Measurements from ENCODE around the gene NUCKS1.
A peak's percentile ranks its signal among the peaks of the same experiment; 100 is the strongest.

Gene NUCKS1

DNA sequence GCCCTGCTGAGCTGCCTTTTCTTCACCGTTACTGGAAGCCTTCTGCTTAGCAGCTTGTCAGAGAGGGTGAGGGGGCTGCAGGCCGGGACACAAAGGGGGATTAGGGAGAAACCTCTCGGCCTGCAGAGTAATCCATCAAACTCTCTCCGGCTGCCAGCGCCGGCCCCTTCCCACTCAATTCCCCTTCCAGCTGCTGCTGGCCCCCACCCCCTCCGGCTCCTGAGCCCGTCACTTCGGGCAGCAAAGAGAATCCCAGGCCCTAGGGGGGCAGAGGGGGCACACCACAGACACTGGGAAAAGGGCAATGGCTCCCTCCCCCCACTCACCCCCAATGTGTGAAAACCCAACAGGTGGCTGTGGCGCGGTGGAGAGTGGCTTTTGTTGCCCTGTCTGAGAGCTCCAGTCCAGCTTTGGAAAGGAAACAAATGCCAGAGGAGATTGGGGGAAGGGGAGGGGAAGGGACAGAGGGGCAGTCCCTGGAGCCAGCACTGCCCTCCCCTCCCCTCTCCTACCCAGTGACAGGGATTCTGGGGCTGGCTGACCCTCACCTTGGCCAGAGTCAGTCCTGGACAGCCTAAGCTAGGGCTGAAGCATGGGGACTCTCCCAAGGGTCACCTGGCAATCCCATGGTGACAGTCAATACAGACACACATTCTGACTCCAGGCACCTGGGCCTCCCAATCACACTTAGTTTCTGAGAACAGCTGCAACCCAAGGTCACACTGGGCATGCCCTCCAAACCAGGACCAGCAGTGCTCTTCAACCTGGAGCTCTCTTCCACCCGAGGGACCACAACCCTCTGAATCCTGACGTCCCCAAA is 79.2 kb downstream of the NUCKS1 start:
- Histone ChIP-seq H3K9me3 (ENCODE audit: insufficient read depth, low read depth, low read length) (no peaks in the 10 kb centered on the region), H3K9ac (ENCODE audit: low read depth, low read length) (peak overlapping the region; percentile 60; the same call in 1 of the 2 replicates), H3K27ac (ENCODE audit: low read length) (peak overlapping the region; percentile 24), H3K4me1 (ENCODE audit: insufficient read depth, low read length) (peaks cover 43% of the 10 kb centered on the region), H3K36me3 (ENCODE audit: insufficient read depth, low read depth, low read length) (no peaks in the 10 kb centered on the region), H3K27me3 (ENCODE audit: insufficient read depth, low read length) (no peaks in the 10 kb centered on the region), H3K4me3 (ENCODE audit: low read length) (peak overlapping the region; percentile 56; the same call in 1 of the 2 replicates)

DNA sequence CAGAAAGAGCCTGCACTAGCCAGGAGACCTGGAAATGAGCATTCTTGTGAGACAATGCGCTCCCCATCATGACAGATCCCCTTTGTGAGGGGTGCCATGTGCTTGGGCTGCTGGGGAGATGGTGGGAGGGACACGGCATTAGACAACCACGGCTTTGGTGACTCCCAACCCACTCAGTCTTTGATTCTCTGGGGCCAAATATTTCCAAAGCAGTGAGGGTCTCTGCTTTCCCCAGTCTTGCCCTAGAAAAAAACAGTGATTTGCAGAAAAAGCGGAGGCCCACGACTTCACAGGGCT is 79.9 kb downstream of the NUCKS1 start:
- H3K9ac ChIP-seq (ENCODE audit: low read depth, low read length), result peak overlapping the region; percentile 60; the same call in 1 of the 2 replicates
- H3K9me3 ChIP-seq (ENCODE audit: insufficient read depth, low read depth, low read length), result no peaks in the 10 kb centered on the region
- H3K27me3 ChIP-seq (ENCODE audit: insufficient read depth, low read length), result no peaks in the 10 kb centered on the region
- H3K4me3 ChIP-seq (ENCODE audit: low read length), result peak overlapping the region; percentile 56; the same call in 1 of the 2 replicates
- no peaks in the 10 kb centered on the region for H3K36me3 ChIP-seq (ENCODE audit: insufficient read depth, low read depth, low read length)
- H3K4me1 ChIP-seq (ENCODE audit: insufficient read depth, low read length), result peaks cover 49% of the 10 kb centered on the region
- peak overlapping the region; percentile 24 for H3K27ac ChIP-seq (ENCODE audit: low read length)

DNA sequence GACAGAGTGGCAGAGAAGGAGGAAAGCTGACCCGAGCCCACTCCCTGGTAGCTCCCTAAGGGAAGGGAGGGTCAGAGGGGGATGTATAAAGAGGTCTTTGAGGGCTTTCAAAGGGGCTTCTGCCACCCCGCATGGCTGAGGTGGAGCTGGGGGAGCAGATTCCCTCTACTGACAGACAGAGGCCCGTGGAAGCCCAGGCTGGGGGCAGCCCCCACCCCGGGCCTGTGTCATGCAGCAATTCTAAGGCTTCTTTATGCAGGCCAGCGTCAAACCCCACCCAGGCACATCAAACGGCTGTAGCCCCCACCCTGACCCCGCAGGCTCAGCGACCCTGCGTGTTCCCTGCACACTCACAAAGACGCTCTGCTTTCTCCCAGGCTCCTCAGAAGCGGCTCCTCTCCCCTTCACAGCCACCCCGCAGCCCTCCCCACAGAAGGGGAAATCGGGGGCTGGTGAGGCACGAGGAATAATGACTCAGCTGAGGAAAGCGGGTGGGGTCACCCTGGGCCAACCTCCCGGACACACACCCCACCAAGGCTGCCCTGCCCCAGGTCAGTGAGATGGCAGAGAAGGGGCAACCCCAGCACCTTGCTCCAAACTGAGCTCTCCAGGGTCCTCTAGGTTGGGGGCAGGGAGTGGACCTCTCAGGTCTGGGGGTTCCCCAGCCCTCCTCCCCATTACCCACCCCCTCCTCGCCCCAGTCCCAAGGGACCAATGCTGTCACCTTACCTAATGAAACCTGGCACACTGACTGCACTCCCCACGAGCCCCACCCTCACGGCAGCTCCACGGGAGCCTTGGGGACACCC is 80.4 kb downstream of the NUCKS1 start:
- Histone ChIP-seq H3K9ac (ENCODE audit: low read depth, low read length) (peak overlapping the region; percentile 60; the same call in 1 of the 2 replicates), H3K4me3 (ENCODE audit: low read length) (peak overlapping the region; percentile 56; the same call in 1 of the 2 replicates), H3K27ac (ENCODE audit: low read length) (peak overlapping the region; percentile 24), H3K36me3 (ENCODE audit: insufficient read depth, low read depth, low read length) (no peaks in the 10 kb centered on the region), H3K9me3 (ENCODE audit: insufficient read depth, low read depth, low read length) (no peaks in the 10 kb centered on the region), H3K4me1 (ENCODE audit: insufficient read depth, low read length) (peaks cover 52% of the 10 kb centered on the region), H3K27me3 (ENCODE audit: insufficient read depth, low read length) (no peaks in the 10 kb centered on the region)

DNA sequence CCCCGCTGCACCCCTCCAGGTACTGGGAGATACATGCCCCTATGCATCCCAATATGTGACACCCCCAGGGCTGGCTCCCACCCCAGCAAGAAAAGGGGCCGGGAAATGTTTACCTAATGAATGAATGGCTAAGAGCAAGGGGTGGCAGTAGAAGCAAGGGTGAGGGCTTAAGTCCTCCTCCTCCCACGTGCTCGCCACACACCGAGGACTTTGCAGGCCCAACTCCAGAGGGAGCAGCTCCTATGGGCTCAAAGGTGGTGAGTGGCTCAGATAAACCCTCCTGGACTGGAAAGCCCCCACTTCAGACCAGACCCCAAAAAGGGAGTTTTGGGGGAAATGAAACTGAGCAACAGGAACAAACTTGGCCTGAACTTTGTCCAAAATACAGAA is 81.0 kb downstream of the NUCKS1 start:
- Histone ChIP-seq H3K9ac (ENCODE audit: low read depth, low read length) (peak overlapping the region; percentile 26; the same call in 1 of the 2 replicates), H3K36me3 (ENCODE audit: insufficient read depth, low read depth, low read length) (peaks cover 6% of the 10 kb centered on the region; the same call in 1 of the 2 replicates), H3K27ac (ENCODE audit: low read length) (no peak overlapping the region)

DNA sequence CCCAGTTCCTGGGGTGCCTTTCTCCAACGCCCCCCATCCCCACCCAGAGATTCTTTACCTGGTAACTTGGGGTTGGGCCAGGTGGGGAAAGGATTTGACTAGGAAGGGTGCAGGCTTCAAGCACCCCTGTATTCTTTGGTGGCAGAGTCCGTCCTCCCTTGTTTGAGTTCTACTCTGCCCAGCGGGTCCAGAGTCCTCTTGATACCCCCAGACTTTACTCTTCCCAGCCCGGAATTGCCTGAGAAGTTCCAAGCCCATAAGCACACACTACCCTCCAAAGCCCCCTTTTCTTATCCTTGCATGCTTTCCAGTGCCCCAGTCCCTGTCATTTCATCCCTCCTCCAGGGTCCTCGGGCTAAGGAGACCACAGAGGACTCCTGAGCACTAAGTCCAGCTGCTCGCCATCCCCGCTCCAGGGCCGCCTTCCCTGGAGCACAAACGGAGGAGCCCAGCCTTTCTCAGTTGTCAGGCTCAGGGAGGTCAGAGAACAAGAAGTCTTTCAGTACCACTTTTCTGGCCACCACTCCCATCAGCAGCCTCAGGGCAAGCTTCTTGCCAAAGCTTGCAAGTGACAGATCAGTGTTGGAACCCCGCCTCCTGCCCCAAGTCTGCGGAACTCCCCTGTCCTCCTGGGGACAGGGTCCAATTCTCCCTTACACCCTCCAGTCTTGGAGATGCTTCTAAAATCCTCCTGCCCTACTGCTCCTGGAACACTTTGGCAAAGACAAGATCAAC is 81.9 kb downstream of the NUCKS1 start:
- H3K4me1 ChIP-seq (ENCODE audit: insufficient read depth, low read length), result peaks cover 52% of the 10 kb centered on the region
- no peak overlapping the region for H3K4me3 ChIP-seq (ENCODE audit: low read length)
- H3K27me3 ChIP-seq (ENCODE audit: insufficient read depth, low read length), result no peaks in the 10 kb centered on the region
- peaks cover 12% of the 10 kb centered on the region; the same call in 1 of the 2 replicates for H3K36me3 ChIP-seq (ENCODE audit: insufficient read depth, low read depth, low read length)
- no peaks in the 10 kb centered on the region for H3K9me3 ChIP-seq (ENCODE audit: insufficient read depth, low read depth, low read length)
- H3K27ac ChIP-seq (ENCODE audit: low read length), result no peak overlapping the region
- H3K9ac ChIP-seq (ENCODE audit: low read depth, low read length), result no peak overlapping the region

More for the DNA sequence above, 81.0 kb downstream of the NUCKS1 start:
- H3K4me3 ChIP-seq (ENCODE audit: low read length), result no peak overlapping the region; the same call in 1 of the 2 replicates
- H3K27me3 ChIP-seq (ENCODE audit: insufficient read depth, low read length), result no peaks in the 10 kb centered on the region
- H3K9me3 ChIP-seq (ENCODE audit: insufficient read depth, low read depth, low read length), result no peaks in the 10 kb centered on the region
- H3K4me1 ChIP-seq (ENCODE audit: insufficient read depth, low read length), result peaks cover 52% of the 10 kb centered on the region

DNA sequence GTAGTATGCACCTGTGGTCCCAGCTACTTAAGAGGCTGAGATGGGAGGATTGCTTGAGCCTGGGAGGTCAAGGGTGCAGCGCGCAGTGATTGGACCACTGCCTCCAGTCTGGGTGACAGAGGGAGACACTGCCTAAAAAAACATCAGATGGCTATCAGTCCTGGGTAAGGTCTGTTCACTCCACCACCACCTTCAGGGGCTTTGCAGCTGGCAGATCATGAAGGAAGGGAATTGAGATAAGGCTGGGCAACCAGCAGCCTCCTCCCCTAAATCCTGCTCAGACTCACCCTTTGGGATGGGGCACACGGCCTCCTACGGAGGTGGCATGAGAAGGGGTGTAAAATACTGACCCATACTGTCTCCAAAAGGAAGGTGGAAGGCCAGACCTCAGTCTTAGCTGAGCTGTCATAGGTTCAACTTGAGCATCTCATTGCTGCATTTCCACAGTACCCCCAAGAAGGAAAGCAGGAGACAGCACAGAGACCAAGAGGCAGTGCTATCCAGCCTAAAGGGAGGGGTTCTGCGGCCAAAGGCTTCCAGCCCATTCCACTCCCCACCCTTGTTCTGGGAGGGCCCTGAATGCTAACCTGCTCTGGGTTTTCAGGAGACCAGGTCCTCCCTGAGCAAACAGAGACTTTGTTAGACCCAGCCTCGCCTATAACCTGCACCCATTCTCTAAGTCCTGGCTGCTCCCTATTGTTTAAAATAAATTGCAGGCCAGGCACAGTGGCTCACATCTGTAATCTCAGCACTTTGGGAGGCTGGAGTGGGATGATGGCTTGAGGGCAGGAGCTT is 83.4 kb downstream of the NUCKS1 start:
- H3K9ac ChIP-seq (ENCODE audit: low read depth, low read length), result no peak overlapping the region
- no peak overlapping the region for H3K27ac ChIP-seq (ENCODE audit: low read length)
- peaks cover 21% of the 10 kb centered on the region for H3K36me3 ChIP-seq (ENCODE audit: insufficient read depth, low read depth, low read length)
- peaks cover 44% of the 10 kb centered on the region for H3K4me1 ChIP-seq (ENCODE audit: insufficient read depth, low read length)
- no peak overlapping the region for H3K4me3 ChIP-seq (ENCODE audit: low read length)
- H3K27me3 ChIP-seq (ENCODE audit: insufficient read depth, low read length), result no peaks in the 10 kb centered on the region
- no peaks in the 10 kb centered on the region for H3K9me3 ChIP-seq (ENCODE audit: insufficient read depth, low read depth, low read length)

DNA sequence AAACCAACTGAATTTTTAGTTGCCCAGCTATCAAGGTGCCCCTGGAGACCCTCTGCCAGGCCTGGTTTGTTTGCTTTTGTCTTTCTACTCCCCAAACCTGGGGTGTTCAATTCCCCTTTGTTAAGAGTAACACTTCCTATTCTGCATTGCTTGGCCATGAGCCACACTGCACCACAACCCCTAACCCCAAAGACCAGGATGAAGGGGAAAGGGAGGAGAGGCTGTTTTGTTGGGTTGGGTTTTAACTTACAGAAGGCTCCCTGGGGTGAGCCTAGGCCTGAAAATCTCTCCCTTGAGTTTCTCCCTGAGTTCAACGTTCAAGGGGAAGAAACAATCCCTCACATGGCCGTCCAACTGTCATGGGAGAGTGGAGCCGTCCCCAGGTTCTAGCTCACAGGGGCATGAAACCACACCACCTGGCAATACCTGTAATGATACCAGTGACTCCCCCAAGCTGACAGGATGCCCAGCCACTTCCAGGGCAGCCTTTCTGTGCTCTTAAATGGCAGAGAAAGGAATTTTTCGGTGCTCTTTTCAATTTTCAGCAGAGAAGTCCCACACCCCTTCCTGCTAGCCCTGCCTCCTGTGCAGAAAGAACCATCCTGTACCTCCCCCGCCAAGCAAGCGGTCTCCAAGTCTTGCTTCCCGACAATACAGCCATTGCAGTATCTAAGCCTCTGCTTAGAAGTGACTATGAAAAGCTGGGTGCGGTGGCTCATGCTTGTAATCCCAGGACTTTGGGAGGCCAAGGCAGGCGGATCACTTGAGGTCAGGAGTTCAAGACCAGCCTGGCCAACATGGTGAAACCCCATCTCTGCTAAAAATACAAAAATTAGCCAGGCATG is 84.6 kb downstream of the NUCKS1 start:
- peaks cover 34% of the 10 kb centered on the region for H3K4me1 ChIP-seq (ENCODE audit: insufficient read depth, low read length)

DNA sequence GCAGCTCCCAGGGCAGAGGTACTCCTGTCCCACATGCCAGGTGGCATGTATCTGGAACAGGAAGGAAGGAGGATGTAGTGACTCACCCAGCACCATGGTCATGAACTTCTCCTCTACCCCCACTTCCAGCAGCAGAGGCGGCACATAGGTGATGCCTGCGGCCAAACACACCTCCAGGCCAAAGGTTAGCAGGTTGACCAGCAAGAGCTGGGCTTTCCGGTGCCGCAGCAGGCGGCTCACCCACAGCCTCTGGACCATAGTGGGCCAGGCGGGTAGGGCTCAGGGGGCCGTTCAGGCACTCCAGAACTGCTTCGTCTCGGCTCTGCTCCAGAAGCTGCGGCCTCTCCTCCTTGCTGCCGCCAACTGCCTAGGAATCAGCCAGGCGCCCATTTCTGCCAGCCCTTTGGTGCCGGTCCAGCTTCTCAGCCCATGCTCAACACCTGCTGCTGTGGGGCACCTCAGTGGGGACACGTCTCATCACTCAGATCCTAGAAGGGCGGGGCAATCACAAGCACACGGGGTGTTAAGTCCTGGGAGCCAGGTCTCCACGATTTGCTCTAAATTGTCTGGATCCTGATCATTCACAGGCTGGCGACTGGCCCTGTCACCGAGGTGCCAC is 85.5 kb downstream of the NUCKS1 start:
- H3K27ac ChIP-seq (ENCODE audit: low read length), result no peak overlapping the region
- H3K9ac ChIP-seq (ENCODE audit: low read depth, low read length), result no peak overlapping the region
- peaks cover 25% of the 10 kb centered on the region; the same call in 1 of the 2 replicates for H3K4me1 ChIP-seq (ENCODE audit: insufficient read depth, low read length)
- no peak overlapping the region for H3K4me3 ChIP-seq (ENCODE audit: low read length)
- H3K9me3 ChIP-seq (ENCODE audit: insufficient read depth, low read depth, low read length), result no peaks in the 10 kb centered on the region
- no peaks in the 10 kb centered on the region for H3K27me3 ChIP-seq (ENCODE audit: insufficient read depth, low read length)
- peaks cover 22% of the 10 kb centered on the region for H3K36me3 ChIP-seq (ENCODE audit: insufficient read depth, low read depth, low read length)

More for the DNA sequence above, 84.6 kb downstream of the NUCKS1 start:
- no peaks in the 10 kb centered on the region for H3K9me3 ChIP-seq (ENCODE audit: insufficient read depth, low read depth, low read length)
- H3K4me3 ChIP-seq (ENCODE audit: low read length), result no peak overlapping the region
- 0 out of 2 replicates have a peak overlapping the region, but pooled peaks have one; percentile 30 for H3K9ac ChIP-seq (ENCODE audit: low read depth, low read length)
- no peaks in the 10 kb centered on the region for H3K27me3 ChIP-seq (ENCODE audit: insufficient read depth, low read length)
- H3K36me3 ChIP-seq (ENCODE audit: insufficient read depth, low read depth, low read length), result peaks cover 21% of the 10 kb centered on the region
- H3K27ac ChIP-seq (ENCODE audit: low read length), result peak overlapping the region; percentile 23

DNA sequence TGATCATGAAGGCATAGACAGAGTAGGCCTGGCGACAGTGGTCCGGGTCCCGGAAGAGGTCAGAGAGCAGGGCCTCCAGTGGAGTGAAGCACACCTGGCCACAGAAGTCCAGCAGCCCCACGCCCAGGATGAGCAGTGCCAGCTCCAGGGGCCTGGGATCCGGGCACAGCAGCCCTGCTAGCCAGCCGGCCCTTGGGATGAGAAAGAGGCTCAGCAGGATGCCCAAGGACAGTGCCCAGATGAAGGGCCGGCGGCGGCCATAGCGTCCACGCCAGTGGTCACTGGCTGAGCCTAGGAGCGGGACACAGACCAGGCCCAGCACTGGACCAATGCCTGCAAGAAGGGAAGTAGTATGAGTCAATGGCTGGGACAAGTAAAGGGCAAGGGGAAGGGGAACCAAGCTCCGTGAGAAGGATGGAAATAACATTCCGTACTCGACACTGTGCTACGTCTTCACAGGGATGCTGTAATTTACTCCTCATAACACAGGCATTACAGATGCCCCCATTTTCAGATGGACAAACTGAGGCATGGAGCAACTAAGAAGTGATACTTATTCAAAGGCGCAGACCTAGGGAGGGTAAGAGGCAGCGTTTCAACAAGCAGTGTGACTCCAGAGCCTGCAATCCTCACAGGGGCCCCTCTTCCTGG is 86.6 kb downstream of the NUCKS1 start:
- Histone ChIP-seq H3K9me3 (ENCODE audit: insufficient read depth, low read depth, low read length) (no peaks in the 10 kb centered on the region), H3K36me3 (ENCODE audit: insufficient read depth, low read depth, low read length) (peaks cover 27% of the 10 kb centered on the region), H3K27ac (ENCODE audit: low read length) (no peak overlapping the region), H3K4me1 (ENCODE audit: insufficient read depth, low read length) (peaks cover 17% of the 10 kb centered on the region; the same call in 1 of the 2 replicates), H3K4me3 (ENCODE audit: low read length) (no peak overlapping the region), H3K27me3 (ENCODE audit: insufficient read depth, low read length) (no peaks in the 10 kb centered on the region), H3K9ac (ENCODE audit: low read depth, low read length) (no peak overlapping the region)

Measured in iPS-20b (cell line).